Activated T-cell treated with anti-CD3 and anti-CD28 coated beads, Interleukin-2, amount 50 U/mL, for 24 hours (primary cell): ENCODE results near the gene FGD4.

ENCODE experiments used
- DNase-seq: peaks from one replicate; pipeline ENCODE4 v3.0.0-alpha.2; 2020
- H3K27ac Mint-ChIP-seq: 2 replicates; pipeline ENCODE4 v1.8.0; 2020; ENCODE audit warnings: mild to moderate bottlenecking, mixed read lengths
- H3K27me3 Mint-ChIP-seq: 2 replicates; pipeline ENCODE4 v1.8.0; 2020; ENCODE audit warnings: mixed read lengths
- H3K36me3 Mint-ChIP-seq: 2 replicates; pipeline ENCODE4 v1.8.0; 2020; ENCODE audit warnings: low read depth, mixed read lengths
- H3K4me1 Mint-ChIP-seq: 2 replicates; pipeline ENCODE4 v1.8.0; 2020; ENCODE audit warnings: low read depth, mixed read lengths
- H3K4me3 Mint-ChIP-seq: 2 replicates; pipeline ENCODE4 v1.8.0; 2020; ENCODE audit warnings: mild to moderate bottlenecking, moderate library complexity, mixed read lengths
- H3K9me3 Mint-ChIP-seq: 2 replicates; pipeline ENCODE4 v1.8.0; 2020; ENCODE audit warnings: mixed read lengths

Gene FGD4

DNA sequence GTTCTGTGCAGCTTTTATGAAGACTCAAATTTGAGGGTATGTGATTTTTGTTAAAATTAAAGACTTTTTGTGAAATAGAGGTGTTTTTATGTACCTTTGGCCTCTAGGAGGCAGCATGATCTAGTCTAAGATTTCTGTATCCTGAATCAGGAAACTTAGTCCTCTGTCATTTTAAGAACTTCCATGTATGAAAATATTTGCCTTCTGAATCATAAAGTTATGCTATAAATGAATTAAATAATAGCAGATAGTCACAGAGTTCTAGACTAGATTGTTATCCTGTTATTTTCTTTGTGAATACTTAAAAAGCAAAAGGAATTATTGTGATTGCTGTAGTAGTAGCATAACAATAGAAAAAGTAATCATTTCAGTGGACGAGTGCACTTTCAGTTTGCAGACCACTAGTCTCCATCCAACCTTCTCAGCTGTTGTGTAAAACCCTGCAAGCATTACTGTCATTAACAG is 56.3 kb downstream of the FGD4 start:
- DNase-seq, result no peak
- peaks cover 4% of the 10 kb centered on the region for H3K27me3 Mint-ChIP-seq
- H3K9me3 Mint-ChIP-seq, result no peaks in the 10 kb centered on the region
- no peaks in the 10 kb centered on the region for H3K36me3 Mint-ChIP-seq
- peaks cover 4% of the 10 kb centered on the region for H3K4me1 Mint-ChIP-seq
- H3K4me3 Mint-ChIP-seq, result no peak overlapping the region
- H3K27ac Mint-ChIP-seq, result no peak overlapping the region

DNA sequence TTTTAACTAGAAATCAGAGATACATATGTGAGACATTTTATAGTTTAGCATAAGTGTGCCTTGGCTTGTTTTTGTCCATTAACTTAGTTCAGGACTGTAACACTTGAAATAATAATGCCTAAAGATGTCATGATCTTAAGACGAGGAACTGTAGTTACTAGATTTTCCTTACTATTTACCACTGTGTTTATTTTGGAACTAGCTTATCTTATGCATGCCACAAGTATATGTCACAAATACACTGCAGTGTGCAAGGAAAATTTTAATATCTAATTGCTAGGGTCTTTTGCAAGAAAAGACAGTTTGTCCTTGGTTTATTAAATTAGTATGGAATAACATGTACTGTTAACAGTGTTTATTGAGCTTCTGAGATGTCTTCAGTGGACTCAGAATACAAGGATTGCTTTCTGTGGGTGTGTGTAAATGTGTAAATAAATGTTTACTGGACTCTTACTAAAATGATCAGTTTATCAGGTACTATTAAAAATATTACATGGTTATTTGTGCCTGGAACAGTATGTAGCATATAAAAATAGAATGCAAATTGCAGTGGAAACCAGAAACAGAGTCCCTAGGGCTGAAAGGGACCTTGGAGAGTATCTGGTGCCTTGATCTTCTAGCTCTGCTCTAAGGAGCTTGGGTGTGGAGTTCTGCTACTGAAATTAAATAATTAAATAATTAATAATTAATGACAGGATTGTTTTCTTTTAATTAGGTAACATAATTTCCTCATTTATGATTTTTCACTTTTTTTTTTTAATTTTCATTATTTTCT is 58.1 kb downstream of the FGD4 start:
- peaks cover 3% of the 10 kb centered on the region for H3K27me3 Mint-ChIP-seq
- no peak for DNase-seq

DNA sequence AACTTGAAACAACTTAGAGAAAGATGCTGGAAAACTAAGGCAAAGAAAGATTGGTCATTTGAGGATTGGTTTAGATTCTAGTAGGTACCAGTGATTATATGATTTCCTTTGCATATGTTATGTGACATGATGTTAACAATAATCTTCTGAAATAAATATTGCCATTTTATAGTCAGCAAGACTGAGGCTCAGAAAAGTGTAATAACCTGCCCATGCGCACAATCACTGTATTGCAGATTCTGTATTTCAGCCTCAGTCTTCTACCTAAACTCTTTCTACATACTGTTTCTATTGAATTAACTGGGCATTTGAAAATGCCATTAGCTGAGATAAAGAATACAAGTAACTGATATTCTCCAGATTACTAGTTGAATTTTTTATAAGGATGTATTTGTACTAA is 61.3 kb downstream of the FGD4 start:
- Mint-ChIP-seq H3K27me3 (no peaks in the 10 kb centered on the region), H3K27ac (no peak overlapping the region), H3K36me3 (no peaks in the 10 kb centered on the region), H3K9me3 (no peaks in the 10 kb centered on the region), H3K4me3 (no peak overlapping the region), H3K4me1 (peaks cover 4% of the 10 kb centered on the region)
- DNase-seq, result no peak

More for the DNA sequence above, 58.1 kb downstream of the FGD4 start:
- Mint-ChIP-seq H3K9me3 (no peaks in the 10 kb centered on the region), H3K4me3 (no peak overlapping the region), H3K4me1 (peaks cover 4% of the 10 kb centered on the region), H3K36me3 (no peaks in the 10 kb centered on the region), H3K27ac (no peak overlapping the region)

DNA sequence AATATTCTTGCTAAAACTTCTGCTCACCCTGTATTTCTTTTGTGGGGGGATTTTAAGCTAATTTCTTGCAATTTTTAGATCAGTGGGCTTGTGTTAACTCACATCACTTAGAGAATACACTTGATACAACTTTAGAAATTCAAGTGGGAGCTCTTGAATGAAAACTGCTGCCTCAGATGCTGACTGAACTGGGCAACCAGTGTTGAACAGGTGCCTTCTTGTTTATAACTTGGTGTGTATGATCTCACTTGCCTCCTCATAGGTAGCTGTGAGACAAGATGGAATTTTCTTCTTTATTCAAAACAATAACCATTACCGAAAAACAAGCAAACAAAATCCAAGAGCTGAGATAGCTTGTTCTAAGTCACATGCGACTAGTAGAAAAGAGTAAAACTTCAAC is 63.5 kb downstream of the FGD4 start:
- Mint-ChIP-seq H3K4me3 (no peak overlapping the region), H3K4me1 (no peaks in the 10 kb centered on the region), H3K27ac (no peak overlapping the region), H3K36me3 (no peaks in the 10 kb centered on the region), H3K9me3 (no peaks in the 10 kb centered on the region), H3K27me3 (no peaks in the 10 kb centered on the region)
- no peak for DNase-seq

DNA sequence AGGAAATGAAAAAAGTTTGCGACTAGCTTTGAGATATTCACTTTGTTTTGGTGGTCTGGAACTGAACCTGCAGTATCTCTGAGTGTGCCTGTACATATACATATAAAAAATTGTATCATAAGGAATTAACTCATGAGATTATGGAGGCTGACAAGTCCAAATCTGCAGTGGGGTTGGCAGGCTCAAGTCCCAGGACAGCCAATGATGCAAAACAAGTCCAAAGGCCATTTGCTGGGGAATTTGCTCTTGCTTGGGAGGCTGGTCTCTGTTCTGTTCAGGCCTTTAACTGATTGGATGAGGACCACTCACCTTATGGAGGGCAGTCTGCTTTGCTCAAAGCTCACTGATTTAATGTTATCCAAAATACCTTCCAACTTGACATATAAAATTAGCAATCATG is 66.8 kb downstream of the FGD4 start:
- H3K27ac Mint-ChIP-seq, result no peak overlapping the region
- no peaks in the 10 kb centered on the region for H3K9me3 Mint-ChIP-seq
- no peaks in the 10 kb centered on the region for H3K27me3 Mint-ChIP-seq
- no peaks in the 10 kb centered on the region for H3K4me1 Mint-ChIP-seq
- H3K4me3 Mint-ChIP-seq, result no peak overlapping the region
- no peaks in the 10 kb centered on the region for H3K36me3 Mint-ChIP-seq
- no peak for DNase-seq

DNA sequence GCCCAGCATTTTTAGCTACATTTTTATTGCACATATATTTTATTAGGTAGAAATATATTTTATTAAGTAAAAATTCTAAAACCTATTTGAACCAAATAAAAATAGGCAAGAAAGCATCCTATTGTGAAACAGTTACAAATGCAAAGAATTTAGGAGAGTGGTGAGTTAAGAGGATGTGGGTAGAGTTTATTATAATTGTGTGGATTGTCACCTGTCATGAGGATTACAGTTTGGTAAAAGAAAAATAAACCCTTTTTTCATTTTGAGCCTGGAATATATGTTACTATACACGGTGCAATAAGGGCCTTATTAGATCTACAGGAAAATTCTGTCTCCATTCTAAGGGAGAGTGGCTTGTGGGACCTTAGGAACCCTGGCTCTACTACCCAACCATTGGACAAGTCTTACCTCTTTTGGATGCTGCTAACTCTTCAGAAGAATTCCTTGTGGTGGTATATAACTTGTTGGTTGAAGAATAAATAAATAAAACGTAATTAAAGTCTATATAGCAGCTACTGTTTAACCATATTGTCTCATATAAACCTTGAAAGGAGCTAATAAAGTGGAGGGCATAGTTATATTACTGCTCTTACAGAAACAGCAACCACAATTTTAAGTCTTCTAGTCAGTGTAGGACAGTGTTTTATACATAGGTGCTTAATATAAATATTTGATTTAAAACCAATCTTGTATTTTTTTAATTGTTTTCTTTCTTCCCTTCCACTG is 67.8 kb downstream of the FGD4 start:
- Mint-ChIP-seq H3K4me1 (no peaks in the 10 kb centered on the region), H3K9me3 (no peaks in the 10 kb centered on the region), H3K27me3 (no peaks in the 10 kb centered on the region), H3K27ac (no peak overlapping the region), H3K36me3 (no peaks in the 10 kb centered on the region), H3K4me3 (no peak overlapping the region)
- no peak for DNase-seq

DNA sequence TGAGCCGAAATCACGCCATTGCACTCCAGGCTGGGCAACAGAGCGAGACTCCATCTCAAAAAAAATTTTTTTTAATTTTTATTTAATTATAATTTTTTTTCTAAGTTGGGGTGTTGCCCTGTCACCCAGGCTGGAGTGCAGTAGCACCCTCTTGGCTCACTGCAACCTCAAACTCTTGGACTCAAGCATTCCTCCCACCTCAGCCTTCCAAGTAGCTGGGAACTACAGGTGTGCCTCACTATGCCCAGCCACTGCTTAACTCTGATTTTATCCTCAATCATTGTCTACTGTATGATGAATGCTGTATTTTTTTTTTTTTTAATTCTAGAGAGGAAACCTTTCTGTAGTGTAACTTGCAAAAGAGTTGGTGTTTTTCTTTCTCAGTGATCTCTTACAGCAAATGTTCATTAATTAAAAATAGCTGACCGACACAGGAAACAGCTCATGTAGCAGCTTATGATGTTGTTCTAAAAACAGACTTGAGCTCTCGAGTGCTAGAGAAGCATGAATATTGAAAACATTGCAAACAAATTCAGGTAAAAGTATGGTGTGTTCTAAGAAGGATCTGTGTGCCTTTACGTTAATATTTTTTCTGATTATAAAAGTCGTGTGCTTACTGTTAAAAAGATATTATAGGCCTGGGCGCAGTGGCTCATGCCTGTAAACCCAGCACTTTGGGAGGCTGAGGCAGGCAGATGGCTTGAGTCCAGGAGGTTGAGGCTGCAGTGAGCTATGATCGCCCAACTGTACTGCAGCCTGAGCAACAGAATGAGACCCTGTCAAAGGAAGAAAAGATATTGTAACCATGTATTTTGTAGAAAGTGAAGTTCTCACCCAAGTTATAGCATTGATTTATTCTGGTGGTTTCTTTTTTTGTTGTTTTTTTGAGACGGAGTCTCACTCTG is 68.9 kb downstream of the FGD4 start:
- Mint-ChIP-seq H3K4me3 (no peak overlapping the region), H3K27ac (no peak overlapping the region), H3K9me3 (no peaks in the 10 kb centered on the region), H3K27me3 (no peaks in the 10 kb centered on the region), H3K36me3 (no peaks in the 10 kb centered on the region), H3K4me1 (no peaks in the 10 kb centered on the region)
- DNase-seq, result no peak

DNA sequence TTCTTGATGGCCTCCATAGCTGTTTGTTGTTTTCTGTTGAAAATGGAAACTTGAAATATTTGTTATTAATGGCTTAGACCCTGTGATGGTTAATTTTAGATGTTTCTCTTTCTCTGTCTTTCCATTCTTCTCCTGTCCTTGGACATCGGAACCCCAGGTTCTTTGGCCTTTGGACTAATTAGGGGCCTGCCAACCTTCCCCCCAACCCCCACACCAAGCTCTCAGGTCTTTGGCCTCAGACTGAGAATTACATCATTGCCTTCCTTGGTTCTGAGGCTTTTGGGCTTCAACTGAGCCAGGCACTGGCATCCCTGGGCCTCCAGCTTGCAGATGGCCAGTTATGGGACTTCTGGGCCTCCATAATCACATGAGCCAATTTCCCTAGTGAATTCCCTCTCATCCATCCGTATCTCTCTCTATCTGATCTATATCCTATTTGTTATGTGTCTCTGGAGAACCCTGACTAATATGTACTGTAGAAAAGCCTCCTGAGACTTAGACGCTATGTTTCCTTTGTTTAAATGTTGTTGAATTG is 71.6 kb downstream of the FGD4 start:
- H3K9me3 Mint-ChIP-seq, result no peaks in the 10 kb centered on the region
- H3K27me3 Mint-ChIP-seq, result no peaks in the 10 kb centered on the region
- no peaks in the 10 kb centered on the region for H3K36me3 Mint-ChIP-seq
- DNase-seq, result no peak
- H3K4me1 Mint-ChIP-seq, result no peaks in the 10 kb centered on the region
- H3K4me3 Mint-ChIP-seq, result no peak overlapping the region
- H3K27ac Mint-ChIP-seq, result no peak overlapping the region

DNA sequence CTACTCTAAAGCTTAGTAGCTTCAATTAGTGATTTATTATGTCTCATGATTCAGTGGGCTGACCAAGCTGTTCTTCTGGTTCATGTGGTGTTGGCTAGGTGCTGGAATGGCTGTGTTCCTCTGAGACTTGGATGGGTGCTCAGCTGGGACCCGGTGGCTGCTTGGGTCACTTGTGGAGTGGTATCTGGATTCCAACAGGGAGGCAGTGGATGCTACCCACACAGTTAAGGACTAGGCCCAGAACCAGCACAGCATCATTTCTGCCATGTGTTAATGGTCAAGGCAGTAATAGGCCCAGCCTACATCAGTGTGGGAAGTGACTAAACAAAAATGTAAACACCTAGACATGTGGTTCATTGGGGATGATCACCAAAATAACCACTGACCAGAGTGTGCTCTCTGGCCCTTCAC is 72.2 kb downstream of the FGD4 start:
- no peak overlapping the region for H3K27ac Mint-ChIP-seq
- DNase-seq, result no peak
- no peaks in the 10 kb centered on the region for H3K4me1 Mint-ChIP-seq
- no peaks in the 10 kb centered on the region for H3K27me3 Mint-ChIP-seq
- H3K9me3 Mint-ChIP-seq, result no peaks in the 10 kb centered on the region
- no peak overlapping the region for H3K4me3 Mint-ChIP-seq
- no peaks in the 10 kb centered on the region for H3K36me3 Mint-ChIP-seq

DNA sequence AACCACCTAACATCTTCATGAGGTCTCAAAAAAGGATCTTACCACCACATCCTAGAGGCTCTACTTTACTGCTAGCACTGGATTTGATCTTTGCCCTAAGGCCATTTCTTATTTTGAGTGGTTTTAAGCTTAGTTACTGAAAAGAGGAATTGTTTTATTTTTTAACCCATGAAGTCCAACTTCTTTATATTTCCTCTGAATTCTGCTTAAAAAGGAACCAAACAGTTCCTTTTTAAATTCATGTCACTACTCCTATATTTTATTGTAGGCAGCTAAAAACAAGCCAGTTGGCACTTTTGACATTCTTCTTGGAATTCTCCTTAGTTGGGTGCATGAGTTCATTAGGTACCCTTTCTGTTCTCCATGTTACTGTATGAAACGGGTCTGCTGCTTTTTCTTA is 76.4 kb downstream of the FGD4 start:
- no peak for DNase-seq
- Mint-ChIP-seq H3K9me3 (no peaks in the 10 kb centered on the region), H3K4me3 (no peak overlapping the region), H3K4me1 (no peaks in the 10 kb centered on the region), H3K27me3 (no peaks in the 10 kb centered on the region), H3K27ac (no peak overlapping the region), H3K36me3 (no peaks in the 10 kb centered on the region)

DNA sequence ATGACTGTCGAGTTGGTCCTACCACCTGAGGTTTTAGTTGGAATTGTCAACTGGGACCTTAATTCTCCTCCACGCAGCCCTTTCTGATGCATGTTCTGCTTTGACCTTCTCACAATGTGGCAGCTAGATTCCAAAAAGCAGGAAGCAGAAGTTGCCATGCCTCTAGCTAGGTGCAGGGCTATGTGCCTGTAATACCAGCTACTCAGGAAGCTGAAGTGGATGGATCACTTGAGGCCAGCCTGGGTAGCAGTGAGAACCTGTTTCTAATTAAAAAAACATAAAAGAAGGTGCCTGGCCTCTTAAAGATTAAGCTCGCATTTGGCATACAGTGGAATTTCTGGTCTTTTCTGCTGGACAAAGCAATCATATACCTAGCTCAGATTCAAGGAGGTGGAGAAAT is 77.1 kb downstream of the FGD4 start:
- no peaks in the 10 kb centered on the region for H3K36me3 Mint-ChIP-seq
- H3K27me3 Mint-ChIP-seq, result peaks cover 3% of the 10 kb centered on the region
- DNase-seq, result no peak
- H3K4me3 Mint-ChIP-seq, result no peak overlapping the region
- H3K27ac Mint-ChIP-seq, result no peak overlapping the region
- H3K4me1 Mint-ChIP-seq, result no peaks in the 10 kb centered on the region
- H3K9me3 Mint-ChIP-seq, result no peaks in the 10 kb centered on the region

DNA sequence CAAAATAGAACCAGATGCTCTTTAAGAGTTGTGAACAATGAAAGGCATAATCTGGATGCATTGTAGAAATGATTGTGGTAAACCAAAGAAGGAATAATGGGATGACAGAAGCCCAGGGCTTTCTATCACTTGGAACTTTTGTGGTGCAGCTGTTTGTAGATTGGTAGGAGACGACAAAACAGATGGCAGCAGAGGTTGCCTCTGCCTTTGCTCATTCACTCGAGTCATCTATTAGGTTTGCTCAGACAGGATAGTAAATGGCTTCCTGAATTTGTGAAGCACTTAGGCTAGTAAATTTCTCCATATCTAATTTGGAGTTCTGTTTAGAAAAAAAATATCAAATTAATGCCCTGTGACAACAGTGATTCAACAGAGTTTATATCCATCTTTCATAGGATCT is 78.4 kb downstream of the FGD4 start:
- no peak overlapping the region for H3K27ac Mint-ChIP-seq
- no peak overlapping the region for H3K4me3 Mint-ChIP-seq
- no peaks in the 10 kb centered on the region for H3K9me3 Mint-ChIP-seq
- no peak for DNase-seq
- peaks cover 3% of the 10 kb centered on the region for H3K27me3 Mint-ChIP-seq
- H3K4me1 Mint-ChIP-seq, result no peaks in the 10 kb centered on the region
- no peaks in the 10 kb centered on the region for H3K36me3 Mint-ChIP-seq

DNA sequence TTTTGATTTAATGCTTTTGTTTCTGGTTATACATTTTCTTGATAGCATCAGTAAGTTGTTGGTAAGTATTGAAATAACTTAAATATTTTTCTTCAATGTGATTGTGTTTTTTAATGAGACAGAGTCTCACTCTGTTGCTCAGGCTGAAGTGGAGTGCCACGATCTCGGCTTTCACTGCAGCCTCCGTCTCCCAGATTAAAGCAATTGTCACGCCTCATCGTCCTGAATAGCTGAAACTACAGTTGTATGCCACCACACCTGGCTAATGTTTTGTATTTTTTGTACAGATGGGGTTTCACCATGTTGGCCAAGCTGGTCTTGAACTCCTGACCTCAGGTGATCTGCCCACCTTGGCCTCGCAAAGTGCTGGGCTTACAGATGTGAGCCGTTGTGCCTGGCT is 78.8 kb downstream of the FGD4 start:
- no peaks in the 10 kb centered on the region for H3K9me3 Mint-ChIP-seq
- H3K36me3 Mint-ChIP-seq, result no peaks in the 10 kb centered on the region
- no peak overlapping the region for H3K27ac Mint-ChIP-seq
- no peak overlapping the region for H3K4me3 Mint-ChIP-seq
- H3K27me3 Mint-ChIP-seq, result peaks cover 3% of the 10 kb centered on the region
- no peaks in the 10 kb centered on the region for H3K4me1 Mint-ChIP-seq
- no peak for DNase-seq

DNA sequence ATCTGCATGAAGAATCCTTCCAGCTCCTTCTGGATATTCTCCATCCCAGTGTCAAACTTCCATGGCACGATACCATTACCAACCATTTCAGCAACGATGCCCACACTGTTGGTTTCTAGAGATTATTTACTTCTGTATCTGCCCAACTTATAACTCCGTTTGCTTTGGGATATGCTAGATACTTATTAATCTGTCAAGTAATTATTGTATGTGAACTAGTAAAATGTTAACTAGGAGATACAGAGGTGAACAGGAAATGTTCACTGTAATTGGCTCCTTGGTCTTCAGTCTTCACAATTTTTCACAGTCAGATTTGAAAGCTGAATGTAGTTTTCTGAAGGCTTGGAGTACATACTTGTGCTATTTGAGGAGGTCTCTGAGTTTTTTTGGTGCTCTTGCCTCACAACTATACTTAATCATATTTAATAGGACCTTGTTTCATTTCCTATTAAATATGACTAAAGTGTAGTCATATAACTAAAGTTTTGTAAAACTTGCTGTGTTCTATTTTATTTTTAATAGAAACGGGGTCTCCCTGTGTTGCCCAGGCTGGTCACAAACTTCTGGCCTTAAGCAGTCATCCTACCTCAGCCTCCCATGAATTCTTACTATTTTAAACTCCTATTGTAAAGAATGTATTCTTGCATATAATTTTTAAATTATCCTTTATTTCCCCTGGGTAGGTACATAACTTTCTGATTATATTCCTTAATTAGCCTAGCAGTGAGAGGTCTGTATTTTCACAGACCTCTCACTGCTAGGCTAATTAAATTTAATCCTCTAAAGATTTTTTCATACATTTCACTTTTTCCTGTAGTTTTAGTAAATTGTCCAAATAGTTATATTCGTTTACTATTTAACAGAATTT is 79.7 kb downstream of the FGD4 start:
- Mint-ChIP-seq H3K4me3 (no peak overlapping the region), H3K36me3 (no peaks in the 10 kb centered on the region)
- DNase-seq, result no peak

More for the DNA sequence above, 79.7 kb downstream of the FGD4 start:
- Mint-ChIP-seq H3K9me3 (no peaks in the 10 kb centered on the region), H3K27me3 (peaks cover 3% of the 10 kb centered on the region), H3K27ac (no peak overlapping the region), H3K4me1 (no peaks in the 10 kb centered on the region)
